ENCODE measurements around the gene ACOT9. TPM values are rescaled to one million over a fixed set of nuclear protein-coding genes. Genes with fewer than 3 reads are reported as not detected.

ACOT9 gene
- total and polyA plus RNA-seq, 12 donors: 18.4 to 58.3 (median 37.4) TPM

DNA sequence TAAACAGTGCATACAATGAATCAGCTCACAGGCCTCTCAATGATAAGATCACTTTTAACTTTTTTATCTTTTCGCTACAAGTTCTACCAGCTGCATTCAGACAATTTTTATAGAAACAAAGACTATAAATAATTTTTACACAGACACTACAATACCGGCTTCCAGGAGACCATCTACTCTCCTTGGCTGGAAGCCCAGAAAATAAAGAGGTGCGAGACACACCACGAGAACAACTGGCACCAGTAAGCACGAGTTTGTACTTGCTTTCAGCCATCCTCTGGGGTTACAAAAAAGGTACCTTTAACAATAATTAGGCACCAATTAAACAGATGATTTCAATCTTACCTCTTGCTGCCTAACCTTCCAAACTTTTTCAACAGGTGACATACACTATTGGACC is 87.0 kb downstream of the ACOT9 start:
- Histone ChIP-seq H3K36me3 (replicated peaks in 1 of 2) (no peaks in the 10 kb centered on the region), H3K27ac (peak overlapping the region in 1 of 5 donors; percentile 35), H3K4me3 (no peak overlapping the region), H3K9me3 (replicated peaks in 1 of 3) (no peaks in the 10 kb centered on the region), H3K4me1 (replicated peaks in 1 of 2) (no peaks in the 10 kb centered on the region), H3K27me3 (peaks cover 4% of the 10 kb centered on the region)
- no peak for TF ChIP-seq POLR2A (IDR thresholded peaks at IDR 0.05)
- TF ChIP-seq, protein P1, sequence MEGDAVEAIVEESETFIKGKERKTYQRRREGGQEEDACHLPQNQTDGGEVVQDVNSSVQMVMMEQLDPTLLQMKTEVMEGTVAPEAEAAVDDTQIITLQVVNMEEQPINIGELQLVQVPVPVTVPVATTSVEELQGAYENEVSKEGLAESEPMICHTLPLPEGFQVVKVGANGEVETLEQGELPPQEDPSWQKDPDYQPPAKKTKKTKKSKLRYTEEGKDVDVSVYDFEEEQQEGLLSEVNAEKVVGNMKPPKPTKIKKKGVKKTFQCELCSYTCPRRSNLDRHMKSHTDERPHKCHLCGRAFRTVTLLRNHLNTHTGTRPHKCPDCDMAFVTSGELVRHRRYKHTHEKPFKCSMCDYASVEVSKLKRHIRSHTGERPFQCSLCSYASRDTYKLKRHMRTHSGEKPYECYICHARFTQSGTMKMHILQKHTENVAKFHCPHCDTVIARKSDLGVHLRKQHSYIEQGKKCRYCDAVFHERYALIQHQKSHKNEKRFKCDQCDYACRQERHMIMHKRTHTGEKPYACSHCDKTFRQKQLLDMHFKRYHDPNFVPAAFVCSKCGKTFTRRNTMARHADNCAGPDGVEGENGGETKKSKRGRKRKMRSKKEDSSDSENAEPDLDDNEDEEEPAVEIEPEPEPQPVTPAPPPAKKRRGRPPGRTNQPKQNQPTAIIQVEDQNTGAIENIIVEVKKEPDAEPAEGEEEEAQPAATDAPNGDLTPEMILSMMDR (IDR thresholded peaks at IDR 0.05): no peak
- WGBS, 4 donors: 42 to 61% (median 47%) methylated on average over 5 of the region's 5 CpGs
- intact Hi-C loops (cut with DNase I): no loop called here
- DNase-seq: no peak

Small RNA genes within 50 kb of the gene (small RNA-seq; reads per million reads assigned to genes)
- gene RF00019: 0 reads per million in 2 donors

Other genes with a start within 250 kb of the ACOT9 start
- 100 to 1,000 TPM in 7 of 9 donors, 10 to 100 TPM in 2; 86.7 to 527 (median 139) TPM for gene PRDX4, start 75.8 kb downstream of the ACOT9 start, total RNA-seq
- 100 to 1,000 TPM in 1 of 3 donors, 10 to 100 TPM in 2; 23.1 to 220 (median 37.2) TPM for gene PRDX4, start 75.8 kb downstream of the ACOT9 start, polyA plus RNA-seq
- 100 to 1,000 TPM; 129 to 905 (median 353) TPM for gene SAT1, start 39.9 kb upstream of the ACOT9 start, total RNA-seq
- 100 to 1,000 TPM; 358 to 811 (median 522) TPM for gene SAT1, start 39.9 kb upstream of the ACOT9 start, polyA plus RNA-seq
- gene APOO, start 164.7 kb upstream of the ACOT9 start, total RNA-seq: 10 to 100 TPM; 12.9 to 72.7 (median 26.7) TPM
- gene APOO, start 164.7 kb upstream of the ACOT9 start, polyA plus RNA-seq: 100 to 1,000 TPM in 1 of 3 donors, 10 to 100 TPM in 2; 17.5 to 177 (median 37.7) TPM
- under 1 TPM in 6 of 9 donors, not detected in 3; 0.11 to 0.77 (median 0.36) TPM for gene CXorf58, start 164.7 kb upstream of the ACOT9 start, total RNA-seq
- gene CXorf58, start 164.7 kb upstream of the ACOT9 start, polyA plus RNA-seq: under 1 TPM; 0.20 to 0.40 (median 0.24) TPM